ENCODE results near the gene NAPG. TPM values are rescaled to one million over a fixed set of nuclear protein-coding genes. Genes with fewer than 3 reads are reported as not detected.

NAPG gene
- total and polyA plus RNA-seq, 9 of the 15 experiments (the other 6 are each of a cell fraction or from before 2014, with no cell fraction given) = 31.6 to 63.3 (median 50.9) TPM

- H3K9ac ChIP-seq (ENCODE audit: insufficient read depth in 1 of 2, low read depth in 2 of 2, low read length in 2 of 2) = no peak overlapping the region
- DNase-seq (ENCODE audit: extremely low read depth in 1 of 4, low spot score in 3 of 4) (no peak), FAIRE-seq (no peak), ATAC-seq (no peak)
- 0% methylated on average over 2 of the region's 2 CpGs for WGBS (ENCODE audit: insufficient coverage, low coverage, missing lambda C conversion rate)
- H3K9me1 ChIP-seq (ENCODE audit: control insufficient read depth, insufficient read depth, low read length) = no peaks in the 10 kb centered on the region
- H3K27ac ChIP-seq (ENCODE audit: extremely low read depth, low read depth, low read length) = no peak overlapping the region
- in situ Hi-C loops (cut with MboI) = no loop called here
- H2AFZ ChIP-seq (ENCODE audit: low read depth, low read length) = no peak overlapping the region
- no peaks in the 10 kb centered on the region for H3K4me1 ChIP-seq (replicated peaks in 1 of 2; ENCODE audit: control insufficient read depth in 2 of 2, insufficient read depth in 2 of 2, low read length in 2 of 2)
- H3K27me3 ChIP-seq (ENCODE audit: control insufficient read depth in 2 of 2, insufficient read depth in 2 of 2, low read length in 2 of 2) = peaks cover 31 to 55% of the 10 kb centered on the region in 2 experiments
- no peaks in the 10 kb centered on the region for H3K79me2 ChIP-seq (ENCODE audit: control insufficient read depth, insufficient read depth, low read length)
- ChIA-PET CTCF (ENCODE audit: low intra/inter-chr PET ratio) (no interaction called here), POLR2A (no interaction called here)
- no peak for TF ChIP-seq ZBTB34 (CRISPR knock-in tag; IDR thresholded peaks at IDR 0.05)
- TF ChIP-seq UBTF (IDR thresholded peaks at IDR 0.05; ENCODE audit: borderline replicate concordance in 1 of 2, low read depth in 2 of 2, low read length in 2 of 2) = no peak
- no peak overlapping the region for H3K4me2 ChIP-seq (ENCODE audit: insufficient read depth, low read length)
- intact Hi-C loops (cut with micrococcal nuclease) = no loop called here
- BruUV-seq (replicated peaks) = no TSS peak
- H3K4me3 ChIP-seq = no peak overlapping the region
- no peaks in the 10 kb centered on the region for H3K36me3 ChIP-seq (ENCODE audit: control insufficient read depth, insufficient read depth, low read length)
- H4K20me1 ChIP-seq (replicated peaks; ENCODE audit: control insufficient read depth, insufficient read depth, low read length) = no peaks in the 10 kb centered on the region; the same call in 1 of the 2 replicates
- no peaks in the 10 kb centered on the region for H3K9me3 ChIP-seq (replicated peaks; ENCODE audit: control insufficient read depth, insufficient read depth, low read depth, low read length)
Measured at GRCh38 chr18:10477863-10478260, 48.0 kb upstream of the NAPG start.
